Effector memory CD4-positive, alpha-beta T cell (primary cell): ENCODE results near the gene PHOX2A.
"Not testable (repeated sequence)": the region's sequence is repeated elsewhere in the genome, so short reads cannot be mapped to it uniquely, and the experiment has no call there.

ENCODE experiments used
- DNase-seq, 3 donors: peaks; one replicate each; pipeline ENCODE4 v3.0.0-alpha.2; 2020
- H3K27ac ChIP-seq: 2 replicates; pipeline ENCODE4 v1.7.0; 2013; ENCODE audit warnings: mild to moderate bottlenecking, low read length, moderate library complexity; ENCODE audit not compliant: insufficient read depth, poor library complexity, severe bottlenecking
- H3K27me3 ChIP-seq: replicated peaks from 2 replicates; pipeline ENCODE4 v1.7.0; 2013; ENCODE audit warnings: mild to moderate bottlenecking, low read length; ENCODE audit not compliant: insufficient read depth, control insufficient read depth, poor library complexity, severe bottlenecking
- H3K36me3 ChIP-seq: 2 replicates; pipeline ENCODE4 v1.7.0; 2013; ENCODE audit warnings: mild to moderate bottlenecking, low read length, moderate library complexity; ENCODE audit not compliant: control insufficient read depth, insufficient read depth
- H3K4me1 ChIP-seq: 2 replicates; pipeline ENCODE4 v1.7.0; 2013; ENCODE audit warnings: low read length, mild to moderate bottlenecking; ENCODE audit not compliant: control insufficient read depth, insufficient read depth, poor library complexity, severe bottlenecking
- H3K4me3 ChIP-seq: 2 replicates; pipeline ENCODE4 v1.7.0; 2013; ENCODE audit warnings: low read length, low read depth, mild to moderate bottlenecking; ENCODE audit not compliant: insufficient read depth, poor library complexity, severe bottlenecking
- H3K9me3 ChIP-seq: 2 replicates; pipeline ENCODE4 v1.7.0; 2013; ENCODE audit warnings: mild to moderate bottlenecking, low read length, moderate library complexity; ENCODE audit not compliant: control insufficient read depth

The PHOX2A gene

DNA sequence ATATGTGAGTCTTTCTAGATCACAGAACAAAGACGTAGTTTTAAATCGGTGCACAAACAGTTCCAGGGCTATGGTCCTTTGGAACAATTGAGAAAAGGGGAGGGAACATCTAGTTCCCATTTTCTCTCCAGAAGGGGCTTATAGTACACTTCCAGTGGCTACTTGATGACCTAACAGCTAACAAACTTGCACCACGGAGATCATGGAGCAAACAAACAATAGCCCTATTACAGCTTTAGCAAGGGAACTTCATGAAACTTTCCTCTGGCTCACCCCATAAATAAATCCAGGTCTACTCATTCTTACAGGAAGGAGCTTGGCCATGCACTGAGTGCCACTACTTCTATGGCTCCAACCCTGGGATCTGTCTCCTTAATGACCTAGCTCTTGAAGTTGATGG is 35.7 kb downstream of the PHOX2A start:
- Histone ChIP-seq H3K27ac (no peak overlapping the region), H3K9me3 (no peaks in the 10 kb centered on the region), H3K36me3 (no peaks in the 10 kb centered on the region), H3K4me1 (no peaks in the 10 kb centered on the region), H3K4me3 (no peak overlapping the region), H3K27me3 (no peaks in the 10 kb centered on the region)
- no peak for DNase-seq

DNA sequence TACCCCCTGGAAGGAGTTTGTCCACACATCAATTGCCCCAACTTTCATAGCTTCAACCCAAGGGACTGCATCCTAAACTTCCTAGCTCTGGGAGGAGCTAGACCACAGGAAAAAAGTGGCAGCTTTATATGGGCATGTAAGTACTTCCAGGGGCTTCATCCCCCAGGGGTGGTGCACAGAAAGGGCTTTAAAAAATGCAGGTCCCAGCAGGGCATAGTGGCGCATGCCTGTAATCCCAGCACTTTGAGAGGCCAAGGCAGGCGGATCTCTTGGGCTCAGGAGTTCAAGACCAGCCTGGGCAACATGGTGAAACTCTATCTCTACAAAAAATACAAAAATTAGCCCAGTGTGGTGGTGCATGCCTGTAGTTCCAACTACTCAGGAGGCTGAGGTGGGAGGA is 37.2 kb downstream of the PHOX2A start:
- not testable (repeated sequence) for H3K27me3 ChIP-seq, H3K4me3 ChIP-seq, H3K4me1 ChIP-seq

GRCh38 chr11:72204886-72205285 is 39.1 kb downstream of the PHOX2A start:
- Histone ChIP-seq H3K36me3 (no peaks in the 10 kb centered on the region), H3K4me1 (no peaks in the 10 kb centered on the region), H3K27me3 (no peaks in the 10 kb centered on the region), H3K4me3 (no peak overlapping the region), H3K27ac (no peak overlapping the region), H3K9me3 (no peaks in the 10 kb centered on the region)
- DNase-seq: no peak

More for the DNA sequence above, 37.2 kb downstream of the PHOX2A start:
- not testable (repeated sequence) for H3K36me3 ChIP-seq, H3K27ac ChIP-seq, H3K9me3 ChIP-seq, DNase-seq

- Histone ChIP-seq H3K4me1 (no peaks in the 10 kb centered on the region), H3K4me3 (no peak overlapping the region), H3K36me3 (no peaks in the 10 kb centered on the region), H3K9me3 (no peaks in the 10 kb centered on the region), H3K27ac (no peak overlapping the region), H3K27me3 (no peaks in the 10 kb centered on the region)
- DNase-seq: no peak
These were observed 40.8 kb downstream of the PHOX2A start for GRCh38 chr11:72203163-72203562.

DNA sequence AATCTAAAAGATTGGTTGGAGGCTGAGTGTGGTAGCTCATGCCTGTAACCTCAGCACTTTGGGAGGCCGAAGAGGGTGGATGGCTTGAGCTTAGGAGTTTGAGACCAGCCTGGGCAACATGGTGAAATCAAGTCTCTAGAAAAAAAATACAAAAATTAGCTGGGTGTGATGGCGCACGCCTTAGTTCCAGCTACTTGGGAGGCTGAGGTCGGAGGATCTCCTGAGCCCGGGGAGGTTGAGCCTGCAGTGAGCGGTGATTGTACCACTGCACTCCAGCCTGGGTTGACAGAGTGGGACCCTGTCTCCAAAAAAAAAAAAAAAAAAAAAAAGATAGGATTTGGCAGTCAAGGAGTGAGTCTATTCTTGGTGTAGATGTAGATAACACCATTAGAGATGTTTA is 41.4 kb downstream of the PHOX2A start:
- H3K9me3 ChIP-seq: no peaks in the 10 kb centered on the region
- no peak overlapping the region for H3K4me3 ChIP-seq
- no peaks in the 10 kb centered on the region for H3K36me3 ChIP-seq
- no peaks in the 10 kb centered on the region for H3K27me3 ChIP-seq
- no peak for DNase-seq
- H3K27ac ChIP-seq: no peak overlapping the region
- H3K4me1 ChIP-seq: no peaks in the 10 kb centered on the region

GRCh38 chr11:72201445-72201844 is 42.5 kb downstream of the PHOX2A start:
- DNase-seq, H3K27me3 ChIP-seq, H3K4me3 ChIP-seq, H3K27ac ChIP-seq, H3K36me3 ChIP-seq, H3K9me3 ChIP-seq, H3K4me1 ChIP-seq: not testable (repeated sequence)

DNA sequence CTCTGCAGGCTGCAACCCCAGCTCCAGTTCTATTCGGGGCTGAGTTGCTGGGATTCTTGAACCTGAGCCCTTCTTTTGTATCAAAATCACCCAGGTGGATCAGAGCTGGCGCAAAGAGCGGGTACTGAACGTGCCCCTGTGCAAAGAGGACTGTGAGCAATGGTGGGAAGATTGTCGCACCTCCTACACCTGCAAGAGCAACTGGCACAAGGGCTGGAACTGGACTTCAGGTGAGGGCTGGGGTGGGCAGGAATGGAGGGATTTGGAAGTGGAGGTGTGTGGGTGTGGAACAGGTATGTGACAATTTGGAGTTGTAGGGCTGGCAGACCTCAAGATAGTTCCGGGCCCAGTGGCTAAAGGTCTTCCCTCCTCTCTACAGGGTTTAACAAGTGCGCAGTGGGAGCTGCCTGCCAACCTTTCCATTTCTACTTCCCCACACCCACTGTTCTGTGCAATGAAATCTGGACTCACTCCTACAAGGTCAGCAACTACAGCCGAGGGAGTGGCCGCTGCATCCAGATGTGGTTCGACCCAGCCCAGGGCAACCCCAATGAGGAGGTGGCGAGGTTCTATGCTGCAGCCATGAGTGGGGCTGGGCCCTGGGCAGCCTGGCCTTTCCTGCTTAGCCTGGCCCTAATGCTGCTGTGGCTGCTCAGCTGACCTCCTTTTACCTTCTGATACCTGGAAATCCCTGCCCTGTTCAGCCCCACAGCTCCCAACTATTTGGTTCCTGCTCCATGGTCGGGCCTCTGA is 48.3 kb downstream of the PHOX2A start:
- Histone ChIP-seq H3K9me3 (no peaks in the 10 kb centered on the region), H3K36me3 (no peaks in the 10 kb centered on the region), H3K27ac (no peak overlapping the region), H3K4me3 (no peak overlapping the region), H3K4me1 (no peaks in the 10 kb centered on the region), H3K27me3 (no peaks in the 10 kb centered on the region)
- DNase-seq: no peak

- no peaks in the 10 kb centered on the region for H3K4me1 ChIP-seq
- no peak within 1 kb of the TSS for H3K4me3 ChIP-seq
- DNase-seq: no peak
- H3K27me3 ChIP-seq: no peaks in the 10 kb centered on the region
- H3K9me3 ChIP-seq: no peaks in the 10 kb centered on the region
- H3K27ac ChIP-seq: no peak within 1 kb of the TSS
- H3K36me3 ChIP-seq: no peaks in the 10 kb centered on the region
These were observed 52.0 kb downstream of the PHOX2A start, which contains the start of gene FOLR1 for GRCh38 chr11:72191961-72192381. Gene FOLR1, plus strand, starts transcription at chr11:72192140. Its CDS starts 34 bp downstream, at chr11:72192174.

- no peak overlapping the region for H3K27ac ChIP-seq
- DNase-seq: no peak
- H3K4me3 ChIP-seq: no peak overlapping the region
- no peaks in the 10 kb centered on the region for H3K4me1 ChIP-seq
- no peaks in the 10 kb centered on the region for H3K36me3 ChIP-seq
- no peaks in the 10 kb centered on the region for H3K27me3 ChIP-seq
- H3K9me3 ChIP-seq: no peaks in the 10 kb centered on the region
These were observed 53.3 kb downstream of the PHOX2A start for GRCh38 chr11:72190631-72191071.

GRCh38 chr11:72189455-72190250 is 54.3 kb downstream of the PHOX2A start:
- no peak for DNase-seq
- Histone ChIP-seq H3K27ac (no peak overlapping the region), H3K36me3 (no peaks in the 10 kb centered on the region), H3K9me3 (no peaks in the 10 kb centered on the region), H3K4me1 (no peaks in the 10 kb centered on the region), H3K4me3 (no peak overlapping the region), H3K27me3 (no peaks in the 10 kb centered on the region)
